A549 (cell line): ENCODE measurements around the gene CDHR1. TPM values are rescaled to one million over a fixed set of nuclear protein-coding genes. Genes with fewer than 3 reads are reported as not detected.

Experiments used
- ATAC-seq, 2 experiments: fragments of 200-7000 bp in 1 of 2; fragments of >200 bp in 1 of 2; cut with Nextera tagmentation in 1 of 2; cut with Tn5 transposase in 1 of 2; 3 replicates each; pipeline versions ENCODE4 v1.8.0 to v1.9.1; 2018 to 2020; ENCODE audit warnings: mild to moderate bottlenecking in 1 of 2, moderate library complexity in 1 of 2
- CTCF ChIA-PET: fragments of 300-600 bp; sonication (Branson Sonifier 250); formaldehyde crosslinking; extraction: SDS; loops from one replicate; lab custom pipeline; 2021; ENCODE audit warnings: antibody characterized with exemption, inconsistent platforms; lab: Yijun Ruan, JAX
- POLR2A ChIA-PET: fragments of 350-600 bp; formaldehyde crosslinking; extraction: SDS; loops from one replicate; lab custom pipeline; 2021; ENCODE audit warnings: antibody characterized with exemption, inconsistent platforms; lab: Yijun Ruan, JAX
- DNase-seq, 2 experiments: peaks; one replicate each; pipeline versions ENCODE4 v3.0.0 to v3.0.0-alpha.2; 2011 to 2016; ENCODE audit warnings: low read depth in 1 of 2, low spot score in 1 of 2
- FAIRE-seq: peaks from 2 replicates; lab custom pipeline; 2011; peaks lifted over from hg19 to GRCh38; lab: Jason Lieb, UNC
- H3K27ac ChIP-seq, 2 experiments: fragments of >200 bp; sonication (Bioruptor Twin); formaldehyde crosslinking; 3 replicates each; pipeline ENCODE4 v1.5.1; 2016 to 2017
- H3K4me1 ChIP-seq: fragments of >200 bp; sonication (Bioruptor Twin); formaldehyde crosslinking; 3 replicates; pipeline ENCODE4 v1.6.1; 2016
- H3K4me2 ChIP-seq: fragments of >200 bp; sonication (Bioruptor Twin); formaldehyde crosslinking; 3 replicates; pipeline ENCODE4 v1.6.1; 2016
- H3K4me3 ChIP-seq: fragments of >200 bp; sonication (Bioruptor Twin); formaldehyde crosslinking; 3 replicates; pipeline ENCODE4 v1.5.1; 2016
- H3K9me3 ChIP-seq: fragments of >200 bp; sonication (Bioruptor Twin); formaldehyde crosslinking; 3 replicates; pipeline ENCODE4 v1.6.1; 2016
- BHLHE40 ChIP-seq: IDR thresholded peaks from 2 replicates; pipeline ENCODE4 v1.6.1; 2012; ENCODE audit warnings: low read depth, low read length, inconsistent platforms
- CBX8 ChIP-seq: fragments of 200-600 bp; sonication (generic); IDR thresholded peaks from 2 replicates; pipeline ENCODE4 v1.6.1; 2016
- CHD2 ChIP-seq: fragments of 150-350 bp; IDR thresholded peaks from 2 replicates; pipeline ENCODE4 v1.6.1; 2014; ENCODE audit warnings: low read length; ENCODE audit not compliant: partially characterized antibody
- CHD4 ChIP-seq: fragments of 200-600 bp; sonication (generic); IDR thresholded peaks from 2 replicates; pipeline ENCODE4 v1.6.1; 2016; ENCODE audit warnings: antibody characterized with exemption, mild to moderate bottlenecking, borderline replicate concordance
- EHF ChIP-seq: fragments of 250-450 bp; sonication (Bioruptor Pico); IDR thresholded peaks from 2 replicates; pipeline ENCODE4 v1.5.0; 2020; ENCODE audit warnings: mild to moderate bottlenecking
- EHMT2 ChIP-seq: fragments of 200-600 bp; sonication (generic); IDR thresholded peaks from 2 replicates; pipeline ENCODE4 v1.6.1; 2016; ENCODE audit warnings: antibody characterized with exemption, low read depth, mild to moderate bottlenecking, moderate library complexity
- ESRRA ChIP-seq: fragments of 150-350 bp; IDR thresholded peaks from 2 replicates; pipeline ENCODE4 v1.6.1; 2014; ENCODE audit warnings: mild to moderate bottlenecking, low read length, borderline replicate concordance
- FOSB ChIP-seq: fragments of 250-450 bp; sonication (Bioruptor Pico); IDR thresholded peaks from 2 replicates; pipeline ENCODE4 v1.5.0; 2020; ENCODE audit warnings: mild to moderate bottlenecking, moderate library complexity
- FOSL2 ChIP-seq, 2 experiments: fragments of 450-650 bp in 1 of 2; fragments of >200 bp in 1 of 2; sonication (Bioruptor Twin) in 1 of 2; formaldehyde crosslinking; IDR thresholded peaks; 2 replicates each; pipeline versions ENCODE4 v1.5.0 to v1.6.1; 2016 to 2020; ENCODE audit warnings: mild to moderate bottlenecking in 1 of 2, moderate library complexity in 1 of 2
- GATA3 ChIP-seq: IDR thresholded peaks from 2 replicates; pipeline ENCODE4 v1.6.1; 2012; ENCODE audit warnings: borderline replicate concordance
- HOXB5 ChIP-seq: fragments of 250-450 bp; sonication (Bioruptor Pico); IDR thresholded peaks from 2 replicates; pipeline ENCODE4 v1.5.0; 2020; ENCODE audit warnings: mild to moderate bottlenecking, moderate library complexity
- MYC ChIP-seq: IDR thresholded peaks from 2 replicates; pipeline ENCODE4 v1.6.1; 2012; ENCODE audit warnings: mild to moderate bottlenecking, inconsistent platforms, low read length, improper control_type of control experiment, borderline replicate concordance
- NFE2L2 ChIP-seq: fragments of 150-350 bp; conservative IDR thresholded peaks from 2 replicates; pipeline ENCODE4 v1.6.1; 2014; ENCODE audit warnings: low read length
- NR3C1 ChIP-seq: fragments of >200 bp; sonication (Bioruptor Twin); formaldehyde crosslinking; IDR thresholded peaks from 3 replicates; pipeline ENCODE4 v1.6.1; 2017
- PHF8 ChIP-seq: fragments of 200-600 bp; sonication (generic); IDR thresholded peaks from 2 replicates; pipeline ENCODE4 v1.6.1; 2016; ENCODE audit warnings: low read depth, mild to moderate bottlenecking, antibody characterized with exemption, moderate library complexity, borderline replicate concordance
- POLR2A ChIP-seq: IDR thresholded peaks from 2 replicates; pipeline ENCODE4 v1.6.1; 2012; ENCODE audit warnings: mild to moderate bottlenecking, low read length
- POLR2AphosphoS2 ChIP-seq: conservative IDR thresholded peaks from 2 replicates; pipeline ENCODE4 v1.6.1; 2012; ENCODE audit warnings: low read length, improper control_type of control experiment, inconsistent platforms
- RAD21 ChIP-seq, 2 experiments: fragments of >200 bp in 1 of 2; sonication (Bioruptor Twin) in 1 of 2; formaldehyde crosslinking in 1 of 2; IDR thresholded peaks in 1 of 2; conservative IDR thresholded peaks in 1 of 2; 2 replicates in 1 of 2; 3 replicates in 1 of 2; pipeline ENCODE4 v1.6.1; 2012 to 2018; ENCODE audit warnings: inconsistent platforms in 1 of 2
- SREBF2 ChIP-seq: fragments of 450-650 bp; IDR thresholded peaks from 2 replicates; pipeline ENCODE4 v1.6.1; 2014; ENCODE audit warnings: mild to moderate bottlenecking, moderate library complexity
- TFCP2L1 ChIP-seq: fragments of 250-450 bp; sonication (Bioruptor Pico); IDR thresholded peaks from 2 replicates; pipeline ENCODE4 v1.5.0; 2021; ENCODE audit warnings: mild to moderate bottlenecking
- ZC3H11A ChIP-seq: fragments of 450-650 bp; IDR thresholded peaks from 2 replicates; pipeline ENCODE4 v1.6.1; 2014; ENCODE audit warnings: antibody characterized with exemption, mild to moderate bottlenecking
- ZNF302 ChIP-seq: fragments of 250-450 bp; sonication (Bioruptor Pico); IDR thresholded peaks from 2 replicates; pipeline ENCODE4 v1.9.0; 2021; ENCODE audit warnings: inconsistent platforms, mild to moderate bottlenecking, moderate library complexity
- ZSCAN20 ChIP-seq: fragments of 250-450 bp; sonication (Bioruptor Pico); IDR thresholded peaks from 2 replicates; pipeline ENCODE4 v1.8.0; 2022; ENCODE audit warnings: mild to moderate bottlenecking, moderate library complexity
- WGBS: methylation state at CpG from one replicate; pipeline ENCODE4 v1.1.6; 2017; ENCODE audit errors: missing lambda C conversion rate; 5-methylcytosine and 5-hydroxymethylcytosine counted together
- polyA plus RNA-seq, 4 experiments: library from polyadenylated mRNA; depleted of rRNA in 3 of 4; stranded (reverse); fragments of >200 nt; fragmentation: RNase III in 1 of 4; extraction: RNeasy Plus Mini Kit Qiagen cat#74134 plus additional on column Dnase treatment in 1 of 4; gene quantifications; 2 replicates in 3 of 4; 3 replicates in 1 of 4; pipeline ENCODE4 v1.2.3, GENCODE V29; 2011 to 2017
- TF ChIP-seq, protein P1 (sequence below): IDR thresholded peaks from 2 replicates; pipeline ENCODE4 v1.6.1; 2012; ENCODE audit warnings: low read depth, borderline replicate concordance
- TF ChIP-seq, protein P2 (sequence below): fragments of 450-650 bp; IDR thresholded peaks from 2 replicates; pipeline ENCODE4 v1.6.1; 2014; ENCODE audit warnings: antibody characterized with exemption
- TF ChIP-seq, protein P3 (sequence below): IDR thresholded peaks from 2 replicates; pipeline ENCODE4 v1.6.1; 2012
- TF ChIP-seq, protein P4 (sequence below): fragments of >200 bp; sonication (Bioruptor Twin); formaldehyde crosslinking; IDR thresholded peaks from 2 replicates; pipeline ENCODE4 v1.6.1; 2016
- TF ChIP-seq, protein P5 (sequence below): fragments of >200 bp; sonication (Bioruptor Twin); formaldehyde crosslinking; IDR thresholded peaks from 3 replicates; pipeline ENCODE4 v1.5.1; 2016

Gene CDHR1
- polyA plus RNA-seq, 2 of the 4 experiments (the other 2 are of a cell fraction): 0.04 to 0.09 TPM

DNA sequence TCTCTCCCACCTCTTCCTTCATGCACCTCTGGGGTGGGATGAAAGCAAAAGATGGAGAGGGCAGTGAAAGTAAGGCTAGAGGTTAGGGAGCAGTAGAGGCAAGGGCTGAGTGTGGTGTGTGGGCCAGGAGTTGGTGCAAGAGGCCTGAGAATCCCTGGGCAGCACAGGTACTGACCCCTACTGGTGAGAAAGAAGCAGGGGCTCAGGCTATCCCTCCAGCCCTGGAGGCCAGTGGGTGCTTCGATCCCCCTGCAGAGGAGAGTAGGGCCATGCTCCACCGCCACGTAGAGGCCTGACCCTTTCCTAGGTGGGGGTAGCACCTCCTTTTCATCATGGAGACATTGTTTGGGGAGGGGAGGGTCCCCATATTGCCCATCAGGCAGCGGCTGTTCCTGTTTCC is 9.8 kb downstream of the CDHR1 start:
- 49% methylated on average over 4 of the region's 4 CpGs for WGBS
- H3K4me3 ChIP-seq: no peak overlapping the region
- FAIRE-seq: no peak
- H3K27ac ChIP-seq: no peak overlapping the region
- ATAC-seq: peak in 1 of 2 experiments; percentile 76; a peak in 3 of 6 replicates
- POLR2A ChIA-PET: no interaction called here
- CTCF ChIA-PET: interaction anchor here (1.1 kb wide), 1 partner anchor 53 kb away, joined by 3 read pairs; no protein-coding TSS in a partner anchor
- no peak for TF ChIP-seq CHD4
- no peak for TF ChIP-seq BHLHE40
- no peak for TF ChIP-seq ZNF302 (CRISPR knock-in tag)
- no peak for TF ChIP-seq GATA3
- TF ChIP-seq POLR2A: no peak
- no peak for TF ChIP-seq HOXB5 (CRISPR knock-in tag)
- no peak for TF ChIP-seq MYC
- TF ChIP-seq NR3C1: no peak
- TF ChIP-seq, protein P1, sequence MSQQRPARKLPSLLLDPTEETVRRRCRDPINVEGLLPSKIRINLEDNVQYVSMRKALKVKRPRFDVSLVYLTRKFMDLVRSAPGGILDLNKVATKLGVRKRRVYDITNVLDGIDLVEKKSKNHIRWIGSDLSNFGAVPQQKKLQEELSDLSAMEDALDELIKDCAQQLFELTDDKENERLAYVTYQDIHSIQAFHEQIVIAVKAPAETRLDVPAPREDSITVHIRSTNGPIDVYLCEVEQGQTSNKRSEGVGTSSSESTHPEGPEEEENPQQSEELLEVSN: no peak
- no peak for TF ChIP-seq CHD2
- no peak for TF ChIP-seq PHF8
- TF ChIP-seq, protein P2, sequence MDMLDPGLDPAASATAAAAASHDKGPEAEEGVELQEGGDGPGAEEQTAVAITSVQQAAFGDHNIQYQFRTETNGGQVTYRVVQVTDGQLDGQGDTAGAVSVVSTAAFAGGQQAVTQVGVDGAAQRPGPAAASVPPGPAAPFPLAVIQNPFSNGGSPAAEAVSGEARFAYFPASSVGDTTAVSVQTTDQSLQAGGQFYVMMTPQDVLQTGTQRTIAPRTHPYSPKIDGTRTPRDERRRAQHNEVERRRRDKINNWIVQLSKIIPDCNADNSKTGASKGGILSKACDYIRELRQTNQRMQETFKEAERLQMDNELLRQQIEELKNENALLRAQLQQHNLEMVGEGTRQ: no peak
- TF ChIP-seq POLR2AphosphoS2: no peak
- TF ChIP-seq CBX8: no peak
- no peak for TF ChIP-seq FOSB (CRISPR knock-in tag)
- TF ChIP-seq EHF (CRISPR knock-in tag): no peak
- no peak for TF ChIP-seq RAD21 (conservative IDR thresholded peaks at IDR 0.05 in 1 of 2, IDR thresholded peaks at IDR 0.05 in 1 of 2)
- TF ChIP-seq NFE2L2: no peak
- TF ChIP-seq, protein P3, sequence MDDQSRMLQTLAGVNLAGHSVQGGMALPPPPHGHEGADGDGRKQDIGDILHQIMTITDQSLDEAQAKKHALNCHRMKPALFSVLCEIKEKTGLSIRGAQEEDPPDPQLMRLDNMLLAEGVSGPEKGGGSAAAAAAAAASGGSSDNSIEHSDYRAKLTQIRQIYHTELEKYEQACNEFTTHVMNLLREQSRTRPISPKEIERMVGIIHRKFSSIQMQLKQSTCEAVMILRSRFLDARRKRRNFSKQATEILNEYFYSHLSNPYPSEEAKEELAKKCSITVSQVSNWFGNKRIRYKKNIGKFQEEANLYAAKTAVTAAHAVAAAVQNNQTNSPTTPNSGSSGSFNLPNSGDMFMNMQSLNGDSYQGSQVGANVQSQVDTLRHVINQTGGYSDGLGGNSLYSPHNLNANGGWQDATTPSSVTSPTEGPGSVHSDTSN: no peak
- TF ChIP-seq, all 56 proteins: peak for 0
- DNase-seq: no peak
- Histone ChIP-seq H3K4me2 (no peak overlapping the region), H3K9me3 (no peaks in the 10 kb centered on the region), H3K4me1 (no peaks in the 10 kb centered on the region)

DNA sequence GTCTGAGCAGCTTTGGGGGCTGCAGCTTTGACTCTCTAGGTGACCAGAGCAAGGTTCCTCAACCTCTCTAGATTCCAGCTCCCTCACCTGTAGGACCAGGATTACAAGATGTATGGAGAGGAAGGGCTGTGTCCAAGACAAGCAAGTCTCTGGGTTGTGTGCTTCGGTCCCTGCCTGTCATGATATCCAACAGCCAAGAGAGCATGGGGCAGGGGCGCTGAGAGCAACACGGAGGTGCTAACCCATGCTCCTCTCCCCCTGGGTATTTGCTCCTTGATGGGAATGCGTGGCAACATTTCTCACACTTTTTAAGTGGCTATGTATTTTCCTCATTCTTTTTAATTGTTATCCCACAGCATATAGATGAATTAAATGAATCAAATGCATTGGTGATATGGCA is 10.3 kb downstream of the CDHR1 start:
- WGBS: 31% methylated on average over 4 of the region's 4 CpGs
- no peaks in the 10 kb centered on the region for H3K4me1 ChIP-seq
- FAIRE-seq (no peak), DNase-seq (no peak)
- no peak overlapping the region for H3K4me3 ChIP-seq
- no peak for TF ChIP-seq POLR2A
- TF ChIP-seq SREBF2: no peak
- TF ChIP-seq, all 56 proteins: peak for 0
- Histone ChIP-seq H3K9me3 (no peaks in the 10 kb centered on the region), H3K27ac (no peak overlapping the region), H3K4me2 (no peak overlapping the region)
- ChIA-PET POLR2A (no interaction called here), CTCF (interaction anchor here (1.1 to 3.5 kb wide), 9 partner anchors 10 to 79 kb away, joined by 3 to 15 read pairs (median 4); partner anchors contain the start of gene CDHR1)
- ATAC-seq: no peak

DNA sequence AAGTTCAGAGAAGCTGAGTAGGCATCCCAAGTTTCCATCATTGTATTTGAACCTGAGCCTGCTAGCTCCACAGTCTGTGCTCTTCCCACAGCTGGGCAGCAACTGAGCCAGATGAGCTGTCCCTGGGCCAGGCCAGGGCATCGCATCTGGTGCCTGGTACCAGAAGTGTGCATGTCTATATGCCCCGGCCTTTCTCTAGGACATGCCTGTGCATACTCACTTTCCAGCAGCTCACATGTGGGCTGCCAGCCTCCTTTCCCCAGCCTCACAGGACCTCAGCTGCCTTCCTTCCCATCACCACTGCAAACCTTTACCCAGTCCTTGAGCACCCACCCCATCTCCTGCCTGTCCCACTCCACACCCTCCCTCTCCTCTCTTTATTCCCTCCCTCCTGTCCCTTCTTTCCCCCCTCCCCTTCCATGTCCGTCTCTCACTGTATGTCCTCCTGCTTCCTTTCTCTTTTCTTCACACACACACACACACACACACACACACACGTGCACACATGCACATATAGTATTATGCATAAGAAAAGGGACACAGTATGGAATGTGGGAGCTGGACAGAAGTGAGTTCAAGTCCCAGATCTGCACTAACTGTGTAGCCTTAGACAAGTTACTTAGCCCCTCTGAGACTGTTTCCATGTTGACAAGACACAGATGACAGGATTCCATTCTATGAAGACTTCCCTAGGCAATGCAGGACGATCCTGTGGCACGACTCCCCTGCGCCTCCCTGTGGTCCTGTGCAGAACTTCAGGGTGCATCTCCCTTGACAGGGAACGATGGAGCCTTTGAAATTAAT is 10.9 kb downstream of the CDHR1 start:
- CTCF ChIA-PET: interaction anchor here (0.7 to 3.5 kb wide), 11 partner anchors 10 to 79 kb away, joined by 3 to 15 read pairs (median 3); partner anchors contain the start of gene CDHR1
- TF ChIP-seq, protein P4, sequence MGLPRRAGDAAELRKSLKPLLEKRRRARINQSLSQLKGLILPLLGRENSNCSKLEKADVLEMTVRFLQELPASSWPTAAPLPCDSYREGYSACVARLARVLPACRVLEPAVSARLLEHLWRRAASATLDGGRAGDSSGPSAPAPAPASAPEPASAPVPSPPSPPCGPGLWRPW: no peak
- TF ChIP-seq EHMT2 (no peak), RAD21 (conservative IDR thresholded peaks at IDR 0.05 in 1 of 2, IDR thresholded peaks at IDR 0.05 in 1 of 2) (peak; percentile 54 to 72), FOSL2 (IDR thresholded peaks at IDR 0.05) (no peak), FOSL2 (CRISPR knock-in tag; IDR thresholded peaks at IDR 0.05) (no peak), ZC3H11A (no peak), CHD2 (no peak), ZSCAN20 (CRISPR knock-in tag) (no peak), ESRRA (no peak), TFCP2L1 (no peak), HOXB5 (CRISPR knock-in tag) (no peak)
- TF ChIP-seq, protein P1: no peak
- TF ChIP-seq, protein P5, sequence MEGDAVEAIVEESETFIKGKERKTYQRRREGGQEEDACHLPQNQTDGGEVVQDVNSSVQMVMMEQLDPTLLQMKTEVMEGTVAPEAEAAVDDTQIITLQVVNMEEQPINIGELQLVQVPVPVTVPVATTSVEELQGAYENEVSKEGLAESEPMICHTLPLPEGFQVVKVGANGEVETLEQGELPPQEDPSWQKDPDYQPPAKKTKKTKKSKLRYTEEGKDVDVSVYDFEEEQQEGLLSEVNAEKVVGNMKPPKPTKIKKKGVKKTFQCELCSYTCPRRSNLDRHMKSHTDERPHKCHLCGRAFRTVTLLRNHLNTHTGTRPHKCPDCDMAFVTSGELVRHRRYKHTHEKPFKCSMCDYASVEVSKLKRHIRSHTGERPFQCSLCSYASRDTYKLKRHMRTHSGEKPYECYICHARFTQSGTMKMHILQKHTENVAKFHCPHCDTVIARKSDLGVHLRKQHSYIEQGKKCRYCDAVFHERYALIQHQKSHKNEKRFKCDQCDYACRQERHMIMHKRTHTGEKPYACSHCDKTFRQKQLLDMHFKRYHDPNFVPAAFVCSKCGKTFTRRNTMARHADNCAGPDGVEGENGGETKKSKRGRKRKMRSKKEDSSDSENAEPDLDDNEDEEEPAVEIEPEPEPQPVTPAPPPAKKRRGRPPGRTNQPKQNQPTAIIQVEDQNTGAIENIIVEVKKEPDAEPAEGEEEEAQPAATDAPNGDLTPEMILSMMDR: peak; percentile 52; the same call in 2 of the 3 replicates

More for the DNA sequence above, 10.9 kb downstream of the CDHR1 start:
- DNase-seq (peak; percentile 61 to 62), ATAC-seq (peak; percentile 65 to 91), FAIRE-seq (peak; percentile 18)
- H3K27ac ChIP-seq: no peak overlapping the region
- POLR2A ChIA-PET: no interaction called here
- WGBS: 22% methylated on average over 8 of the region's 8 CpGs
- H3K4me3 ChIP-seq: no peak overlapping the region
- no peaks in the 10 kb centered on the region for H3K4me1 ChIP-seq
- H3K9me3 ChIP-seq: no peaks in the 10 kb centered on the region
- H3K4me2 ChIP-seq: no peak overlapping the region
